CD14-positive monocyte (primary cell): ENCODE measurements around the gene FBXL20. TPM values are rescaled to one million over a fixed set of nuclear protein-coding genes. Genes with fewer than 3 reads are reported as not detected.
A peak's percentile ranks its signal among the peaks of the same experiment; 100 is the strongest.

Experiments
- DNase-seq, 3 donors: peaks; one replicate each; pipeline ENCODE4 v3.0.0-alpha.2; 2011 to 2022
- H2AFZ ChIP-seq: 2 replicates; pipeline ENCODE4 v1.6.0; 2012; ENCODE audit warnings: mild to moderate bottlenecking, low read depth, low read length, inconsistent platforms; ENCODE audit not compliant: insufficient read depth, poor library complexity, severe bottlenecking
- H3K27ac ChIP-seq, 2 donors: 1 replicate in 1 of 2; 2 replicates in 1 of 2; pipeline ENCODE4 v1.5.1; 2012 to 2013; ENCODE audit warnings: low read length in 2 of 2, control low read depth in 1 of 2, inconsistent platforms in 1 of 2, low read depth in 1 of 2, mild to moderate bottlenecking in 1 of 2
- H3K27me3 ChIP-seq, 2 donors: one replicate each; pipeline versions ENCODE4 v1.6.0 to v1.6.1; 2011 to 2013; ENCODE audit warnings: low read length in 2 of 2; ENCODE audit not compliant: control insufficient read depth in 2 of 2, insufficient read depth in 2 of 2
- H3K36me3 ChIP-seq, 2 donors: replicated peaks in 1 of 2; 1 replicate in 1 of 2; 2 replicates in 1 of 2; pipeline versions ENCODE4 v1.5.1 to v1.6.1; 2012 to 2013; ENCODE audit warnings: low read length in 2 of 2, control low read depth in 1 of 2, inconsistent platforms in 1 of 2, mild to moderate bottlenecking in 1 of 2; ENCODE audit not compliant: insufficient read depth in 2 of 2, control insufficient read depth in 1 of 2
- H3K4me1 ChIP-seq, 2 donors: 1 replicate in 1 of 2; 2 replicates in 1 of 2; pipeline versions ENCODE4 v1.5.1 to v1.6.1; 2012 to 2013; ENCODE audit warnings: low read length in 2 of 2, control low read depth in 1 of 2, inconsistent platforms in 1 of 2, mild to moderate bottlenecking in 1 of 2, moderate library complexity in 1 of 2; ENCODE audit not compliant: insufficient read depth in 2 of 2, control insufficient read depth in 1 of 2
- H3K4me2 ChIP-seq: replicated peaks from 2 replicates; pipeline ENCODE3; 2012; ENCODE audit warnings: low read length, moderate library complexity, mild to moderate bottlenecking; ENCODE audit not compliant: poor library complexity, severe bottlenecking; ENCODE audit errors: extremely low read depth
- H3K4me3 ChIP-seq, 3 experiments: fragments of 200-600 bp in 1 of 3; sonication (generic) in 1 of 3; replicated peaks in 1 of 3; 1 replicate in 2 of 3; 2 replicates in 1 of 3; pipeline ENCODE4 v1.5.1; 2011 to 2013; ENCODE audit warnings: low read length in 3 of 3, mild to moderate bottlenecking in 3 of 3, control low read depth in 2 of 3, low read depth in 2 of 3, inconsistent platforms in 1 of 3, moderate library complexity in 1 of 3
- H3K79me2 ChIP-seq: 2 replicates; pipeline ENCODE4 v1.6.0; 2012; ENCODE audit warnings: mild to moderate bottlenecking, control low read depth, inconsistent platforms, low read length, moderate library complexity; ENCODE audit not compliant: insufficient read depth
- H3K9ac ChIP-seq: 2 replicates; pipeline ENCODE4 v1.6.0; 2017; ENCODE audit warnings: low read length, mild to moderate bottlenecking; ENCODE audit not compliant: insufficient read depth, poor library complexity, severe bottlenecking
- H3K9me3 ChIP-seq, 2 donors: replicated peaks in 1 of 2; 1 replicate in 1 of 2; 2 replicates in 1 of 2; pipeline versions ENCODE4 v1.5.1 to v1.6.1; 2012 to 2013; ENCODE audit warnings: low read length in 2 of 2, control low read depth in 1 of 2; ENCODE audit not compliant: control insufficient read depth in 1 of 2, insufficient read depth in 1 of 2
- H4K20me1 ChIP-seq: 2 replicates; pipeline ENCODE4 v1.6.0; 2012; ENCODE audit warnings: mild to moderate bottlenecking, low read length, control low read depth, moderate library complexity; ENCODE audit not compliant: insufficient read depth
- H3K27ac Mint-ChIP-seq, 7 donors: one replicate each; pipeline ENCODE4 v1.8.0; 2020; ENCODE audit warnings: mild to moderate bottlenecking in 7 of 7, mixed read lengths in 7 of 7, moderate library complexity in 6 of 7, inconsistent platforms in 2 of 7
- H3K27me3 Mint-ChIP-seq, 3 donors: one replicate each; pipeline ENCODE4 v1.8.0; 2021 to 2022; ENCODE audit warnings: low read depth in 3 of 3, mild to moderate bottlenecking in 3 of 3, mixed read lengths in 3 of 3, moderate library complexity in 3 of 3, inconsistent platforms in 1 of 3
- H3K36me3 Mint-ChIP-seq, 2 donors: one replicate each; pipeline ENCODE4 v1.8.0; 2020; ENCODE audit warnings: mixed read lengths in 2 of 2, inconsistent platforms in 1 of 2, mild to moderate bottlenecking in 1 of 2
- H3K4me1 Mint-ChIP-seq: one replicate; pipeline ENCODE4 v1.8.0; 2020; ENCODE audit warnings: mild to moderate bottlenecking, mixed read lengths
- H3K4me3 Mint-ChIP-seq, 2 donors: one replicate each; pipeline ENCODE4 v1.8.0; 2020; ENCODE audit warnings: mild to moderate bottlenecking in 2 of 2, mixed read lengths in 2 of 2, moderate library complexity in 1 of 2
- H3K9me3 Mint-ChIP-seq, 7 donors: one replicate each; pipeline ENCODE4 v1.8.0; 2020 to 2022; ENCODE audit warnings: mixed read lengths in 7 of 7, mild to moderate bottlenecking in 6 of 7, moderate library complexity in 6 of 7, inconsistent platforms in 2 of 7
- WGBS: methylation state at CpG from one replicate; pipeline ENCODE4 v1.1.5; 2013; ENCODE audit warnings: missing lambda C conversion rate; ENCODE audit not compliant: insufficient coverage; 5-methylcytosine and 5-hydroxymethylcytosine counted together
- intact Hi-C, 2 donors: fragments of 100-400 bp; cut with micrococcal nuclease; formaldehyde crosslinking; loops; one replicate each; pipeline versions ENCODE4 v1.15.0 to v1.15.1; 2023
- polyA plus RNA-seq, 3 donors: library from polyadenylated mRNA; depleted of rRNA in 1 of 3; unstranded in 2 of 3; stranded (reverse) in 1 of 3; fragments of 300-500 nt in 2 of 3; fragments of >200 nt in 1 of 3; fragmentation: Illumina TruSeq in 2 of 3; gene quantifications; 1 replicate in 2 of 3; 2 replicates in 1 of 3; pipeline ENCODE4 v1.2.3, GENCODE V29; 2012 to 2021
- TF ChIP-seq, protein P1 (sequence below): fragments of 200-600 bp; IDR thresholded peaks from one replicate; pipeline ENCODE4 v1.8.0; 2022; ENCODE audit warnings: antibody characterized with exemption, mild to moderate bottlenecking

FBXL20 gene
- polyA plus RNA-seq, 3 donors = 4.0 to 7.7 (median 4.7) TPM

DNA sequence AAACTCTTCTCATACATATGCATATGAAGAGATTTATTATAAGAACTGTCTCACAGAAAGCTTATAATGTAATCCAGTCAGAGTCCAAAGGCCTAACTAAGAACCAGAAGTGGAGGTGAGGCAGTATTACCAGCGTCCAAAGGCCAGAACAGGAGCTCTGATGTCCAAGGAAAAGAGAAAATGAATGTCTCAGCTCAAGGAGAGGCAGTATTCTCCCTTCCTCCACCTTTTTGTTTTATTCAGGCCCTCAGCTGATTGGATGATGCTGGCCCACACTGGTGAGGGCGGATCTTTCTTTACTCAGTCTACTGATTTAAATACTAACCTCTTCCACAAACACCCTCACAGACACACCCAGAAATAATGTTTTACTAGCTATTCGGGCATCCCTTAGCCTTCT is 43.4 kb downstream of the FBXL20 start:
- H2AFZ ChIP-seq = no peak overlapping the region
- peaks cover 46% of the 10 kb centered on the region for H3K79me2 ChIP-seq
- H3K4me2 ChIP-seq = no peak overlapping the region
- H3K36me3 ChIP-seq = no peaks in the 10 kb centered on the region
- no peak for DNase-seq
- WGBS = no CpG with 5 or more reads among the region's 3 CpGs
- no peaks in the 10 kb centered on the region for H4K20me1 ChIP-seq
- H3K9me3 ChIP-seq = no peaks in the 10 kb centered on the region
- no peaks in the 10 kb centered on the region for H3K27me3 ChIP-seq
- TF ChIP-seq, protein P1, sequence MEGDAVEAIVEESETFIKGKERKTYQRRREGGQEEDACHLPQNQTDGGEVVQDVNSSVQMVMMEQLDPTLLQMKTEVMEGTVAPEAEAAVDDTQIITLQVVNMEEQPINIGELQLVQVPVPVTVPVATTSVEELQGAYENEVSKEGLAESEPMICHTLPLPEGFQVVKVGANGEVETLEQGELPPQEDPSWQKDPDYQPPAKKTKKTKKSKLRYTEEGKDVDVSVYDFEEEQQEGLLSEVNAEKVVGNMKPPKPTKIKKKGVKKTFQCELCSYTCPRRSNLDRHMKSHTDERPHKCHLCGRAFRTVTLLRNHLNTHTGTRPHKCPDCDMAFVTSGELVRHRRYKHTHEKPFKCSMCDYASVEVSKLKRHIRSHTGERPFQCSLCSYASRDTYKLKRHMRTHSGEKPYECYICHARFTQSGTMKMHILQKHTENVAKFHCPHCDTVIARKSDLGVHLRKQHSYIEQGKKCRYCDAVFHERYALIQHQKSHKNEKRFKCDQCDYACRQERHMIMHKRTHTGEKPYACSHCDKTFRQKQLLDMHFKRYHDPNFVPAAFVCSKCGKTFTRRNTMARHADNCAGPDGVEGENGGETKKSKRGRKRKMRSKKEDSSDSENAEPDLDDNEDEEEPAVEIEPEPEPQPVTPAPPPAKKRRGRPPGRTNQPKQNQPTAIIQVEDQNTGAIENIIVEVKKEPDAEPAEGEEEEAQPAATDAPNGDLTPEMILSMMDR = no peak
- peak overlapping the region in 4 of 7 donors; percentile 18 to 78 (median 44) for H3K27ac Mint-ChIP-seq
- H3K27me3 Mint-ChIP-seq = no peaks in the 10 kb centered on the region
- peak overlapping the region; percentile 9 to 49 for H3K27ac ChIP-seq
- intact Hi-C loops = no loop called here
- H3K4me3 ChIP-seq = no peak overlapping the region
- H3K4me3 Mint-ChIP-seq = no peak overlapping the region
- no peaks in the 10 kb centered on the region for H3K36me3 Mint-ChIP-seq
- H3K4me1 Mint-ChIP-seq = peaks cover 41% of the 10 kb centered on the region
- peaks cover 0 to 2% (median 0%) of the 10 kb centered on the region in 7 donors for H3K9me3 Mint-ChIP-seq
- peaks cover 35 to 38% of the 10 kb centered on the region in 2 donors for H3K4me1 ChIP-seq
- H3K9ac ChIP-seq = no peak overlapping the region

- intact Hi-C loops = no loop called here
Observed at GRCh38 chr17:39357488-39357887, 43.9 kb downstream of the FBXL20 start.

More at GRCh38 chr17:39357488-39357887, 43.9 kb downstream of the FBXL20 start:
- Histone ChIP-seq H2AFZ (no peak overlapping the region), H3K9me3 (no peaks in the 10 kb centered on the region), H3K4me2 (no peak overlapping the region), H3K27me3 (no peaks in the 10 kb centered on the region), H3K9ac (no peak overlapping the region), H3K79me2 (peaks cover 41% of the 10 kb centered on the region), H3K36me3 (no peaks in the 10 kb centered on the region), H3K4me1 (peaks cover 31 to 37% of the 10 kb centered on the region in 2 donors), H3K27ac (peak overlapping the region in 1 of 2 donors; percentile 49), H3K4me3 (no peak overlapping the region), H4K20me1 (no peaks in the 10 kb centered on the region)
- peaks cover 0 to 2% (median 0%) of the 10 kb centered on the region in 7 donors for H3K9me3 Mint-ChIP-seq
- H3K4me3 Mint-ChIP-seq = no peak overlapping the region
- peak overlapping the region in 3 of 7 donors; percentile 10 to 78 (median 47) for H3K27ac Mint-ChIP-seq
- H3K4me1 Mint-ChIP-seq = peaks cover 44% of the 10 kb centered on the region
- TF ChIP-seq, protein P1 = no peak
- no peak for DNase-seq
- H3K36me3 Mint-ChIP-seq = no peaks in the 10 kb centered on the region
- no peaks in the 10 kb centered on the region for H3K27me3 Mint-ChIP-seq
- 96% methylated on average over 4 of the region's 8 CpGs for WGBS
